Measurements from ENCODE around the gene RARRES2.

Gene RARRES2

DNA sequence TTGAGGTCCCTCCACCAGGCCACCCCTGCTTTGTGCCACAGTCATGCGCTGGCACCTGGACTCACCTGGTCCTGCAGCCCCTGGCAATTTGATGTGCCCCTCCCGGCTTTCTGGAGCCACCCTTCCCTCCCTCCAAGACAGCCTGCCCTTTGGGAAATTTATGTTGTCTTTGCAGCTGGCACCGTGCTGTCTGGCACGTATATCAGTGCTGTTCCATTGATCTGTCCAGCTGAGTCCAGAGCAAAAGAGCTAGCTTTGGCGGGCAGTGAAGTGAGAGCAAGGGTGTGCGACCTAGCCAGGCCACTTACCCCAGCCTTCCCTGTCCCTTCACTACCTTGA lies 5.7 kb downstream of the RARRES2 start:
- 87 to 89% methylated on average over 5 to 6 of the region's 6 CpGs for WGBS, 2 experiments (ENCODE audit: insufficient coverage in 2 of 2)
- Histone ChIP-seq H3K9me3 (ENCODE audit: control insufficient read depth, low read length) (no peaks in the 10 kb centered on the region), H3K27ac (ENCODE audit: low read depth, low read length, severe bottlenecking) (no peak overlapping the region)

DNA sequence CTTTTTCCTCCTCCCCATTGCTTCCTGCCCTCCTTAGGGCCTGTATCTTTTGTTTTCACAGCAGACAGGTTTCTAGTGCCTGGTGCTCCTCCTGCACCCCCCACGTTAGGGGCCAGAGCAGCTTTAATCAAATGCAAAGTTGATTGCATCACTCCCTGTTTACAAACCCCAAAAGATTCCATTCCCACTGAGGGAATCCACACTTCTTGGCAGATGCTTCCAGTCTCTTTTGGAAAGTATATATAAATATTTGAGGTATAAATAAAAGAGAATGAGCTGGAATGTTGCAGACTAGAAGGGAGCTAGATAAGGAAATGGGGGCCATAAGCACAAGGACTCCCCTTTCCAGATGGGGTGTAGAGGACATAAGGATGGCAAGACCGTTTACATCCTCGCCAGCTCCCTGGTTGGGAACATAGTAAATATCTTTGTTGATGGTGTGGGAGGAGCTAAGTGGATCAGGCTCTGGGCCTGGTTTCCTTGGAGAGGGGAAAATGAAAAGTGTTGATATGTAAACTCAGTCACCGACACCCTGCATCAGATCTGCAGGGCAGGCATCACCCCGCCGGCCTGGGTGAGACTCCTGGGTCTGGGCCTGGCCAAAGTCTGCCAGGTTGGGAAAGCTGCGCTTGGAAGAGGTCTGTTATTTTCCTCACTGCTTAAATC lies 6.2 kb downstream of the RARRES2 start:
- peaks cover 7% of the 10 kb centered on the region for H3K4me1 ChIP-seq (ENCODE audit: control insufficient read depth, insufficient read depth, low read length, poor library complexity, severe bottlenecking)
- peaks cover 51% of the 10 kb centered on the region for H3K36me3 ChIP-seq (ENCODE audit: control insufficient read depth, insufficient read depth, low read length)
- no peak overlapping the region for H3K4me3 ChIP-seq (ENCODE audit: extremely low read depth, insufficient read depth, low read length, poor library complexity, severe bottlenecking)
- 65 to 71% methylated on average over 7 of the region's 7 CpGs for WGBS, 2 experiments (ENCODE audit: insufficient coverage in 2 of 2)
- no peaks in the 10 kb centered on the region for H3K9me3 ChIP-seq (ENCODE audit: control insufficient read depth, low read length)
- H3K27ac ChIP-seq (ENCODE audit: low read depth, low read length, severe bottlenecking) = no peak overlapping the region

More for the DNA sequence above, 5.7 kb downstream of the RARRES2 start:
- H3K4me1 ChIP-seq (ENCODE audit: control insufficient read depth, insufficient read depth, low read length, poor library complexity, severe bottlenecking) = peaks cover 12% of the 10 kb centered on the region
- H3K36me3 ChIP-seq (ENCODE audit: control insufficient read depth, insufficient read depth, low read length) = peaks cover 46% of the 10 kb centered on the region
- no peak overlapping the region for H3K4me3 ChIP-seq (ENCODE audit: extremely low read depth, insufficient read depth, low read length, poor library complexity, severe bottlenecking)

DNA sequence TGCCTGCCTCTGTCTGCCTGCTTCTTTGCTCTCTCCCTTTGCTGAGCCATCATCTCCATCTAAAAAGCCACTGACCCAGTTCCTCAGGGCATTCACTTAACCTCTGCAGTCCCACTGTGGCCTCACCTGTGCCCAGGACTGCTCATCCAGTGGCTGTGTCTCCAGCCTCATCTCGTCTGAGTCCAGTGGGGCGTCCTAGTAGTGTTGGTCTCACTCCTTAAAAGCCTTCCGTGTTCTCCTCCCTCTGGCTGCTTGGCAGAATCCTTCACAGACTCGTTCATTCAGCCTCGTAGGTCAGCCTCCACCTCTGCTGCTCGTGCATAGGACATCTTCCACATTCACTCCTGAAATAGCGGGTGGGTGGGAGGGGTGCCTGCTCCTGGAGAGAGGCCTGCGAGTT lies 7.3 kb downstream of the RARRES2 start:
- Histone ChIP-seq H3K27ac (ENCODE audit: low read depth, low read length, severe bottlenecking) (no peak overlapping the region), H3K9me3 (ENCODE audit: control insufficient read depth, low read length) (no peaks in the 10 kb centered on the region), H3K36me3 (ENCODE audit: control insufficient read depth, insufficient read depth, low read length) (peaks cover 62% of the 10 kb centered on the region), H3K4me1 (ENCODE audit: control insufficient read depth, insufficient read depth, low read length, poor library complexity, severe bottlenecking) (no peaks in the 10 kb centered on the region), H3K4me3 (ENCODE audit: extremely low read depth, insufficient read depth, low read length, poor library complexity, severe bottlenecking) (no peak overlapping the region)
- WGBS, 2 experiments (ENCODE audit: insufficient coverage in 2 of 2) = 96 to 99% methylated on average over 6 to 7 of the region's 8 CpGs

DNA sequence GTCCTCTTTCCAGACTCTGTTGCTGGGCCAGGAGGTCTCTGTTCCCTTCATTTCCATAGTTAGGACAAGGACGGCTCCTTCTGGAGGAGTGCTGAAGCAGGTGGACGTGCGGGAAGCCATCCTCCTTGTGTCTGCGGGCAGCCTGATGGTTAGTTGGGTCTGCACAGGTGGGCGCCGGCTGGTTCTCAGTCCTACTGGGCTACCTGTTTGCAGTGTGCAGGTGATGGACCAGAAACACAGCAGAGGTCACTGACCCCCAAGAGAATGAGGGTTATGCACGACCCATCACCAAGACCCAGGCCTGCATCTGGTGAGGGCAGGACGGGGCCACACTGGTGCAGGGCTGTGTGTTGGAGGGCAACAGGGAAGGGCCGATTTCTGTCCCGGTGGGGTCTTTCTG lies 7.8 kb downstream of the RARRES2 start:
- no peaks in the 10 kb centered on the region for H3K4me1 ChIP-seq (ENCODE audit: control insufficient read depth, insufficient read depth, low read length, poor library complexity, severe bottlenecking)
- no peaks in the 10 kb centered on the region for H3K9me3 ChIP-seq (ENCODE audit: control insufficient read depth, low read length)
- peaks cover 65% of the 10 kb centered on the region for H3K36me3 ChIP-seq (ENCODE audit: control insufficient read depth, insufficient read depth, low read length)
- no peak overlapping the region for H3K4me3 ChIP-seq (ENCODE audit: extremely low read depth, insufficient read depth, low read length, poor library complexity, severe bottlenecking)
- H3K27ac ChIP-seq (ENCODE audit: low read depth, low read length, severe bottlenecking) = no peak overlapping the region
- 86 to 97% methylated on average over 9 to 10 of the region's 10 CpGs for WGBS, 2 experiments (ENCODE audit: insufficient coverage in 2 of 2)

DNA sequence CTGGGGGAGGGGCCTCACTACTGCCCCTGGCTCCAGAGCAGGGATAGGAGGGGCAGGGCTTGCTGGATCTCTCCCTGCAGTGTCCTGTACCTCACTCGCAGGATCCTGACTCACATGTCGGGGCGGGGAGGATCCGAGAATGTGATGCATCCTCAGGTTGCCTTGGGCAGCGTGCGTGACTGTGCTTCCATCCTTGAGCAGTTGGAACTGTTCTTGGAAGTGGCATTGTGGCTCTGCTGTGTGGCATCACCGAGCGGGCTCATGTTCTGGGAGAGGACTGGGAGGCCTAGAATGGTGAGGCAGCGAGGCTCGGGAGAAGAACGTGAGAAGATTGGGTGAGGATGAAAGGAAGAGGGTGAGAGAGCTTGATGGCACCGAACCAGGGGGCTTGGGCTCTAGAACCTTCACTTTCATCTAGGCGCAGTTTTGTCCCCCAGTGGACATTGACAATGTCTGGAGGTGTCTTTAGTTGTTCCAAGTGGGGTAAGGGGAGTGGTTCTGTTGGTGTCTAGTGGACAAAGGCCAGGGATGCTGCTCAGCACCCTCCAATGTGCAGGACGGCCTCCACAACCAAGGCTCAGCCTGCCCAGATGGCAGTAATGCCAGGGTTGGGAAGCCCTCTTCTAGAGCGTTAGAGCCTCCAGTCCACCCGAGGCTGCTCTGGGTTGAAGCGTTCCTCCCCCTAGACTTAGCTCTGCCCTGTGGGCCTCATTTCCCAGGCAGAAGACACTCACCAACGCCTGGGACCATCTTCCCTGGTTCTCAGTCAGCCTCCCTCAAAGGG lies 8.4 kb downstream of the RARRES2 start:
- 93 to 95% methylated on average over 11 to 18 of the region's 18 CpGs for WGBS, 2 experiments (ENCODE audit: insufficient coverage in 2 of 2)
- Histone ChIP-seq H3K4me3 (ENCODE audit: extremely low read depth, insufficient read depth, low read length, poor library complexity, severe bottlenecking) (no peak overlapping the region), H3K27ac (ENCODE audit: low read depth, low read length, severe bottlenecking) (no peak overlapping the region), H3K36me3 (ENCODE audit: control insufficient read depth, insufficient read depth, low read length) (peaks cover 65% of the 10 kb centered on the region), H3K9me3 (ENCODE audit: control insufficient read depth, low read length) (no peaks in the 10 kb centered on the region), H3K4me1 (ENCODE audit: control insufficient read depth, insufficient read depth, low read length, poor library complexity, severe bottlenecking) (no peaks in the 10 kb centered on the region)

DNA sequence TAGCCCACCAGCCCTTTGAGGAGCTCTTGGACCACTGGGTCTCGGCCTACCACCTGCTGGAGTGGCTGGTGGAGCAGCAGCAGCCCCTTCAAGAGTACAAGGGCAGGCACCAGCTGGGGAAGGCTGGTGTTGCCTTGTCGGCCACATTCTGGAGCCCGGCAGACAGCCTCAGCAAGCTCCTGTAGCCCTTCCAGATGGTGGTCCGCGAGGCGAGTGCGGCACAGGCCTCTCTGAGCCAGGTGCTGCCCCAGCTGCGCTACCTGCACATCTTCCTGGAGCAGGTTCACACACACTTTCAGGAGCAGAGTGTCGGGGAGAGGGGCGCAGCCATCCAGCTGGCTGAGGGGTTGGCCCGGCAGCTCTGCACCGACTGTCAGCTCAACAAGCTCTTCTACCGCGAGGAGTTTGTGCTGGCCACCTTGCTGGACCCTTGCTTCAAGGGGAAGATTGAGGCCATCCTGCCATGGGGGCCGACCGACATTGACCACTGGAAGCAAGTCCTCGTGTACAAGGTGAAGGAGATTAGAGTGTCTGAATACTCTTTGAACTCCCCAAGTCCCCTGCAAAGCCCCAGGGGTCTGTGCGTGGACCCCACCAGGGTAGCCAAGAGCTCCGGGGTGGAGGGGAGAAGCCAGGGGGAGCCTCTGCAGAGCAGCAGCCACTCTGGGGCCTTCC lies 11.1 kb downstream of the RARRES2 start:
- no peak overlapping the region for H3K4me3 ChIP-seq (ENCODE audit: extremely low read depth, insufficient read depth, low read length, poor library complexity, severe bottlenecking)
- H3K4me1 ChIP-seq (ENCODE audit: control insufficient read depth, insufficient read depth, low read length, poor library complexity, severe bottlenecking) = no peaks in the 10 kb centered on the region
- H3K36me3 ChIP-seq (ENCODE audit: control insufficient read depth, insufficient read depth, low read length) = peaks cover 75% of the 10 kb centered on the region
- H3K9me3 ChIP-seq (ENCODE audit: control insufficient read depth, low read length) = no peaks in the 10 kb centered on the region
- WGBS, 2 experiments (ENCODE audit: insufficient coverage in 2 of 2) = 96 to 99% methylated on average over 15 to 17 of the region's 19 CpGs
- no peak overlapping the region for H3K27ac ChIP-seq (ENCODE audit: low read depth, low read length, severe bottlenecking)

DNA sequence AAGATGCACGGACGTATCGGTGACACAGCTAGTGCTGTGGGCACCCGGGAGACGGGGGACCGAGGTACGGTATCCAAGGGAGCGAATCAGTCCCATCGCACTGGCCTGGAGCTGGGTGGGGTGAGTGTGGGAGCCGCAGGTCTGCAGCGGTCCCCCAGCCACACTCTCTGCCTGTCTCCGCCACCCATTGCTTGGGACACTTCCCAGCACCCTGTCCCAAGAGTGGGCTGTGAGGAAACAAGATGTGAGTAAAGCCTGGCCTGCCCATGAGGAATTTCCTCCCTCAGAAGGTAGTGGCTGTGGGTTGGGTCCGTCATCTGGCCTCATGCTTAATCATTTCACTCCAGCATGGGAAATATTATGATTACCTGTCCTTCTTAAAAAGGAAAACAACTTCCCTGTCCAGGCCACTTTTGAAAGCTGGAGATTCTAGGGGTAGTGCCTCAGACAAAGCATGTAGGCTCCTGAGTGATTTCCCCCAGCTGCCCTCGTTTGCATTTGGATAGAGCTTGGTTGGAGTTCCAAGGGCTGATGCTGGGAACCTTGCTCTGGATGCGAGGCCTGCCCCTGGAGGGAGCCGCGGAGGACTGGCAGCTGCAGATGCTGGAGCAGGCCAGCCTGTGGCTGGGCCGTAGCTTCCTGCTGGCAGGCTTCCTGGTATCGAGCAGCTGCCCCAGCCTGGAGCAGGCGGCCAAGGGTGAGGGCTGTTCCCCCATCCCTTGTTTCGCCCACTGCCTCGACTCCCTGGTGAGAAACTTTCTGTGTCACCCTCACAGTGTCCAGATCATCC lies 11.9 kb downstream of the RARRES2 start:
- Histone ChIP-seq H3K27ac (ENCODE audit: low read depth, low read length, severe bottlenecking) (no peak overlapping the region), H3K4me3 (ENCODE audit: extremely low read depth, insufficient read depth, low read length, poor library complexity, severe bottlenecking) (no peak overlapping the region), H3K4me1 (ENCODE audit: control insufficient read depth, insufficient read depth, low read length, poor library complexity, severe bottlenecking) (peaks cover 8% of the 10 kb centered on the region), H3K9me3 (ENCODE audit: control insufficient read depth, low read length) (no peaks in the 10 kb centered on the region), H3K36me3 (ENCODE audit: control insufficient read depth, insufficient read depth, low read length) (peaks cover 72% of the 10 kb centered on the region)
- WGBS, 2 experiments (ENCODE audit: insufficient coverage in 2 of 2) = 70 to 76% methylated on average over 11 to 17 of the region's 22 CpGs

DNA sequence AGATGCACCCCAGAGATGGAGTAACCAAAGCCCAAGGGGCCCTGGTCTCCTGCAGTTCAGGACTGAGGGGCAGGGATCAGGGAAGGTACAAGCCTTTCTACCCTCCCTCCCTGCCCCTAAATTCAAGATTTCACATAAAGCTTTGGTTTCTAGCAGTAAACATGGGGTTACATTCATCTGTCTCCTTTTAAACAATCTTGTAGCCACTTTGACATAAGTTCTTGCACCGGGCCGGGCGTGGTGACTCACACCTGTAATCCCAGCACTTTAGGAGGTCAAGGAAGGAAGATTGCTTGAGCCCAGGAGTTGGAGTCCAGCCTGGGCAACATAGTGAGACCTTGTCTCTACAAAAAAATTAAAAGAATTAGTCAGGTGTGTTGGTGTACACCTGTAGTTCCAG lies 14.1 kb downstream of the RARRES2 start:
- H3K4me1 ChIP-seq (ENCODE audit: control insufficient read depth, insufficient read depth, low read length, poor library complexity, severe bottlenecking) = peaks cover 10% of the 10 kb centered on the region
- no peaks in the 10 kb centered on the region for H3K9me3 ChIP-seq (ENCODE audit: control insufficient read depth, low read length)
- peaks cover 67% of the 10 kb centered on the region for H3K36me3 ChIP-seq (ENCODE audit: control insufficient read depth, insufficient read depth, low read length)
- WGBS, 2 experiments (ENCODE audit: insufficient coverage in 2 of 2) = 100% methylated on average over 3 of the region's 3 CpGs
- no peak overlapping the region for H3K27ac ChIP-seq (ENCODE audit: low read depth, low read length, severe bottlenecking)
- no peak overlapping the region for H3K4me3 ChIP-seq (ENCODE audit: extremely low read depth, insufficient read depth, low read length, poor library complexity, severe bottlenecking)

DNA sequence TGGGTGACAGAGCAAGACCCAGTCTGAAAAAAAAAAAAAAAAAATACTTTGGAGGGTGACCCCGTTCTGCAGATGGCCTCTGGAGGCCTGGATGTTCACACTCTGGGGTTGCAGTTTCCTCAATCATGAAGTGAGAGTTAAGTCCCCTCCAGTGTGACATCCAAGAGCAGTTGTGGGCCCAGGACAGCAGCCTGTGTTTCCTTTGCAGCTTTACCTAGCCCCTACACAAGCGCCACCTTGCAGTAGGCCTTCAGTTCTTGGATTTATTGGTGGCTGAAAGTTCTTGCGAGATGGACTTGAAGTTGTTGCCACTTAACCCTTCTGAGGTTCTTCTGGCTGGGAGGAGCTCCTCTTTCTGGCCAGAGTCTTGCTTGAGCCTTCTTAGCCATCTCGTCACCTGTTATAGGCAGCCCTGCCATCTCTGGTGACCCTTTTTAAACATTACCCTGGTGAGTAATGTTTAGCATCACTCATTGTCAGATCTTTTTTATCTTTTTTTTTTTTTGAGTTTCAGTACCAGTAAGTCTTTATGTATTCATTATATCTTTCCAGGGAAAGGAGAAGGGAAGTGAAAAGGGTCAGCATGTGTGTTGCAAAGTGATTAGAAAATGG lies 14.7 kb downstream of the RARRES2 start:
- Histone ChIP-seq H3K9me3 (ENCODE audit: control insufficient read depth, low read length) (no peaks in the 10 kb centered on the region), H3K36me3 (ENCODE audit: control insufficient read depth, insufficient read depth, low read length) (peaks cover 62% of the 10 kb centered on the region), H3K4me3 (ENCODE audit: extremely low read depth, insufficient read depth, low read length, poor library complexity, severe bottlenecking) (no peak overlapping the region), H3K27ac (ENCODE audit: low read depth, low read length, severe bottlenecking) (no peak overlapping the region), H3K4me1 (ENCODE audit: control insufficient read depth, insufficient read depth, low read length, poor library complexity, severe bottlenecking) (peaks cover 10% of the 10 kb centered on the region)
- WGBS, 2 experiments (ENCODE audit: insufficient coverage in 2 of 2) = 80 to 92% methylated on average over 2 to 3 of the region's 4 CpGs

DNA sequence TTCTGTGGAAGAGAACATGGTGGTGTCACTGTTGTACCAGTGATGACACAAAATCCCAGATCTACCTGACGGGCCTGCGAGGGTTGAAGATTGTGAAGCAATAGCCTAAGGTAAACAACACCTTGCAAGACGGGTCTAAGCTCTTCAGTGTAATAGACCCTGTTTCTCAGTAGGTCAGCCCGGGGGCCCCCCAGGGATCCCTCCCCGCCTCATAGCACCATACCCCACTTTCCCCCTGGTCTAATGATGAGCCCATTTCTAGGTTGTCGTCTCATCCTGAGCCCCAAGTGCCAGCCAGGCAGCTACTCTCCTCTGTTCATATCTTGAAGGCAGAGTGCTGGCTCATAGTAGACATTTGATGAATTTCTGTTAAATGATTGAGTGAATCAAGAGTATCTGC lies 15.5 kb downstream of the RARRES2 start:
- Histone ChIP-seq H3K4me3 (ENCODE audit: extremely low read depth, insufficient read depth, low read length, poor library complexity, severe bottlenecking) (no peak overlapping the region), H3K9me3 (ENCODE audit: control insufficient read depth, low read length) (no peaks in the 10 kb centered on the region), H3K4me1 (ENCODE audit: control insufficient read depth, insufficient read depth, low read length, poor library complexity, severe bottlenecking) (peaks cover 10% of the 10 kb centered on the region), H3K27ac (ENCODE audit: low read depth, low read length, severe bottlenecking) (no peak overlapping the region), H3K36me3 (ENCODE audit: control insufficient read depth, insufficient read depth, low read length) (peaks cover 54% of the 10 kb centered on the region)
- 93 to 98% methylated on average over 3 to 5 of the region's 6 CpGs for WGBS, 2 experiments (ENCODE audit: insufficient coverage in 2 of 2)

Measured in mesodermal cell (in vitro differentiated cells).